BE2C (cell line): ENCODE results near the gene ABLIM3.

ENCODE experiments used
- DNase-seq: peaks from one replicate; pipeline ENCODE4 v3.0.0-alpha.2; 2020
- H3K27me3 ChIP-seq: fragments of 250-450 bp; sonication (Bioruptor Pico); 2 replicates; pipeline ENCODE4 v1.5.1; 2020; ENCODE audit warnings: mild to moderate bottlenecking
- H3K36me3 ChIP-seq: fragments of 250-450 bp; sonication (Bioruptor Pico); 2 replicates; pipeline ENCODE4 v1.5.1; 2020; ENCODE audit warnings: mild to moderate bottlenecking
- H3K4me1 ChIP-seq: fragments of 250-450 bp; sonication (Bioruptor Pico); 2 replicates; pipeline ENCODE4 v1.5.1; 2020
- H3K4me3 ChIP-seq: 2 replicates; pipeline ENCODE4 v1.5.1; 2011; ENCODE audit warnings: low read depth, low read length
- H3K9me3 ChIP-seq: fragments of 250-450 bp; sonication (Bioruptor Pico); 2 replicates; pipeline ENCODE4 v1.5.1; 2020
- CTCF ChIP-seq: IDR thresholded peaks from 2 replicates; pipeline ENCODE4 v1.5.1; 2012; ENCODE audit warnings: mild to moderate bottlenecking, low read depth, low read length

Gene ABLIM3

GRCh38 chr5:149175346-149176105, 34.2 kb downstream of the ABLIM3 start:
- Histone ChIP-seq H3K4me1 (no peaks in the 10 kb centered on the region), H3K27me3 (peaks cover 5% of the 10 kb centered on the region; the same call in 1 of the 2 replicates), H3K9me3 (no peaks in the 10 kb centered on the region), H3K4me3 (no peak overlapping the region), H3K36me3 (no peaks in the 10 kb centered on the region)
- DNase-seq = no peak
- TF ChIP-seq CTCF = no peak

- Histone ChIP-seq H3K27me3 (peaks cover 8% of the 10 kb centered on the region; the same call in 1 of the 2 replicates), H3K4me3 (no peak overlapping the region), H3K4me1 (no peaks in the 10 kb centered on the region), H3K9me3 (no peaks in the 10 kb centered on the region), H3K36me3 (no peaks in the 10 kb centered on the region)
- DNase-seq = no peak
- TF ChIP-seq CTCF = no peak
These were observed 36.1 kb downstream of the ABLIM3 start for GRCh38 chr5:149177339-149177843.

- no peak for DNase-seq
- Histone ChIP-seq H3K27me3 (peaks cover 8% of the 10 kb centered on the region; the same call in 1 of the 2 replicates), H3K4me1 (no peaks in the 10 kb centered on the region), H3K4me3 (no peak overlapping the region), H3K9me3 (no peaks in the 10 kb centered on the region), H3K36me3 (no peaks in the 10 kb centered on the region)
- TF ChIP-seq CTCF = no peak
These were observed 36.7 kb downstream of the ABLIM3 start for GRCh38 chr5:149177911-149178565.

GRCh38 chr5:149181732-149182131, 40.4 kb downstream of the ABLIM3 start:
- Histone ChIP-seq H3K36me3 (no peaks in the 10 kb centered on the region), H3K4me3 (no peak overlapping the region), H3K9me3 (no peaks in the 10 kb centered on the region), H3K4me1 (no peaks in the 10 kb centered on the region), H3K27me3 (peaks cover 8% of the 10 kb centered on the region; the same call in 1 of the 2 replicates)
- TF ChIP-seq CTCF = no peak
- DNase-seq = no peak

GRCh38 chr5:149182241-149182640, 40.9 kb downstream of the ABLIM3 start:
- peaks cover 8% of the 10 kb centered on the region; the same call in 1 of the 2 replicates for H3K27me3 ChIP-seq
- H3K4me1 ChIP-seq = no peaks in the 10 kb centered on the region
- no peak for DNase-seq
- no peaks in the 10 kb centered on the region for H3K36me3 ChIP-seq
- no peak overlapping the region for H3K4me3 ChIP-seq
- no peak for TF ChIP-seq CTCF
- no peaks in the 10 kb centered on the region for H3K9me3 ChIP-seq

- H3K36me3 ChIP-seq = no peaks in the 10 kb centered on the region
- TF ChIP-seq CTCF = no peak
- DNase-seq = no peak
- H3K9me3 ChIP-seq = no peaks in the 10 kb centered on the region
- H3K4me3 ChIP-seq = no peak overlapping the region
- peaks cover 7% of the 10 kb centered on the region; the same call in 1 of the 2 replicates for H3K27me3 ChIP-seq
- H3K4me1 ChIP-seq = no peaks in the 10 kb centered on the region
These were observed 43.8 kb downstream of the ABLIM3 start for GRCh38 chr5:149185067-149185466.
